Stomach (tissue), 9 donors: ENCODE results near the gene CYP4F11. TPM values are rescaled to one million over a fixed set of nuclear protein-coding genes. Genes with fewer than 3 reads are reported as not detected.

Experiments used
- DNase-seq, 2 donors: peaks; one replicate each; pipeline versions ENCODE4 v3.0.0 to v3.0.0-alpha.2; 2013 to 2019
- H3K27ac ChIP-seq, 5 donors: fragments of 200-600 bp in 4 of 5; sonication (generic) in 4 of 5; one replicate each; pipeline ENCODE4 v1.5.1; 2013 to 2019; ENCODE audit warnings: mild to moderate bottlenecking in 1 of 5, moderate library complexity in 1 of 5
- H3K27me3 ChIP-seq, 3 donors: fragments of 200-600 bp; sonication (generic); one replicate each; pipeline ENCODE4 v1.5.1; 2017 to 2019; ENCODE audit warnings: mixed run types in 1 of 3
- H3K36me3 ChIP-seq, 4 donors: fragments of 200-600 bp; sonication (generic); 1 replicate in 3 of 4; 2 replicates in 1 of 4; pipeline ENCODE4 v1.5.1; 2016 to 2019
- H3K4me1 ChIP-seq, 4 donors: fragments of 200-600 bp; sonication (generic); one replicate each; pipeline ENCODE4 v1.5.1; 2016 to 2019
- H3K4me3 ChIP-seq, 4 donors: fragments of 200-600 bp; sonication (generic) in 3 of 4; one replicate each; pipeline ENCODE4 v1.5.1; 2016 to 2019; ENCODE audit warnings: mild to moderate bottlenecking in 1 of 4
- H3K9me3 ChIP-seq, 4 donors: fragments of 200-600 bp; sonication (generic); one replicate each; pipeline ENCODE4 v1.5.1; 2016 to 2019
- CTCF ChIP-seq, 7 experiments: fragments of 450-650 bp in 4 of 7; fragments of 200-600 bp in 3 of 7; sonication (generic) in 3 of 7; IDR thresholded peaks; one replicate each; pipeline ENCODE4 v1.5.1; 2016 to 2019; ENCODE audit warnings: antibody characterized with exemption in 7 of 7, control low read depth in 2 of 7, mild to moderate bottlenecking in 1 of 7
- EP300 ChIP-seq: sonication (generic); formaldehyde crosslinking; IDR thresholded peaks from one replicate; pipeline ENCODE4 v1.6.1; 2017; ENCODE audit warnings: antibody characterized with exemption
- POLR2A ChIP-seq, 4 donors: fragments of 450-650 bp; IDR thresholded peaks; one replicate each; pipeline ENCODE4 v1.6.1; 2016; ENCODE audit warnings: antibody characterized with exemption in 4 of 4, control low read depth in 2 of 4, mild to moderate bottlenecking in 1 of 4, moderate library complexity in 1 of 4
- POLR2AphosphoS5 ChIP-seq, 3 donors: sonication (generic); formaldehyde crosslinking; IDR thresholded peaks; one replicate each; pipeline ENCODE4 v1.6.1; 2016; ENCODE audit warnings: antibody characterized with exemption in 3 of 3
- WGBS, 5 donors: extraction: QIAGEN DNeasy Blood & Tissue Kit in 3 of 5; methylation state at CpG; one replicate each; pipeline versions ENCODE4 v1.1.5 to v1.1.7; 2013 to 2018; 5-methylcytosine and 5-hydroxymethylcytosine counted together
- intact Hi-C: fragments of 100-400 bp; cut with DNase I; formaldehyde crosslinking; loops from one replicate; pipeline ENCODE4 v1.15.1; 2023; ENCODE audit warnings: low total_unique reads
- polyA plus RNA-seq, 3 donors: library from polyadenylated mRNA; stranded (reverse); fragments of 200-250 nt; gene quantifications; one replicate each; pipeline ENCODE4 v1.2.3, GENCODE V29; 2013
- total RNA-seq, 5 donors: library from RNA; depleted of rRNA; stranded (reverse); fragments of >200 nt; gene quantifications; one replicate each; pipeline versions ENCODE4 v1.1.0 to v1.2.3, GENCODE V29; 2014 to 2016
- donor health status: healthy with polysubstance abuse.
- donor health status: Bipolar disorder and iron deficiency.
- donor health status: healthy.

Gene CYP4F11
- total and polyA plus RNA-seq, 8 donors: 0.18 to 20.0 (median 1.5) TPM; not detected in 1

- no peak within 1 kb of the TSS for H3K27ac ChIP-seq
Measured at GRCh38 chr19:15897738-15898276, 36.5 kb downstream of the CYP4F11 start, which contains the start of gene CYP4F2. Gene CYP4F2 (minus strand): TSS chr19:15898074. CDS start chr19:15897611, 463 bp downstream.

GRCh38 chr19:15897026-15897737 is 37.1 kb downstream of the CYP4F11 start:
- Histone ChIP-seq H3K4me3 (no peak overlapping the region), H3K4me1 (peaks cover 0 to 7% (median 3%) of the 10 kb centered on the region in 4 donors), H3K27ac (no peak overlapping the region), H3K9me3 (no peaks in the 10 kb centered on the region), H3K27me3 (peaks cover 0 to 37% (median 5%) of the 10 kb centered on the region in 3 donors), H3K36me3 (no peaks in the 10 kb centered on the region)
- no peak for TF ChIP-seq EP300
- no peak for TF ChIP-seq CTCF (IDR thresholded peaks at IDR 0.05)
- TF ChIP-seq POLR2AphosphoS5 (IDR thresholded peaks at IDR 0.05): no peak
- no peak for TF ChIP-seq POLR2A (IDR thresholded peaks at IDR 0.05)
- intact Hi-C loops: no loop called here
- DNase-seq: no peak
- WGBS, 5 donors: 83 to 88% (median 85%) methylated on average over 16 of the region's 16 CpGs

More at GRCh38 chr19:15897738-15898276, 36.5 kb downstream of the CYP4F11 start, which contains the start of gene CYP4F2:
- 62 to 85% (median 76%) methylated on average over 3 of the region's 3 CpGs for WGBS, 5 donors
- Histone ChIP-seq H3K27me3 (peaks cover 0 to 44% (median 5%) of the 10 kb centered on the region in 3 donors), H3K4me3 (no peak within 1 kb of the TSS), H3K4me1 (peaks cover 0 to 7% (median 3%) of the 10 kb centered on the region in 4 donors), H3K36me3 (no peaks in the 10 kb centered on the region), H3K9me3 (no peaks in the 10 kb centered on the region)
- intact Hi-C loops: no loop called here
- TF ChIP-seq POLR2A (IDR thresholded peaks at IDR 0.05) (no peak), CTCF (IDR thresholded peaks at IDR 0.05) (no peak), POLR2AphosphoS5 (IDR thresholded peaks at IDR 0.05) (no peak), EP300 (no peak)
- no peak for DNase-seq

- H3K4me1 ChIP-seq: peaks cover 0 to 7% (median 3%) of the 10 kb centered on the region in 4 donors
- no peaks in the 10 kb centered on the region for H3K36me3 ChIP-seq
- intact Hi-C loops: no loop called here
- peaks cover 0 to 3% (median 0%) of the 10 kb centered on the region in 4 donors for H3K9me3 ChIP-seq
- no peak overlapping the region for H3K27ac ChIP-seq
- TF ChIP-seq CTCF (IDR thresholded peaks at IDR 0.05) (no peak), POLR2A (IDR thresholded peaks at IDR 0.05) (no peak), EP300 (no peak), POLR2AphosphoS5 (IDR thresholded peaks at IDR 0.05) (no peak)
- no peak overlapping the region for H3K4me3 ChIP-seq
- WGBS, 5 donors: 70 to 81% (median 79%) methylated on average over 4 of the region's 4 CpGs
- peaks cover 0 to 33% (median 5%) of the 10 kb centered on the region in 3 donors for H3K27me3 ChIP-seq
- no peak for DNase-seq
Measured at GRCh38 chr19:15895876-15896430, 38.4 kb downstream of the CYP4F11 start.

- WGBS, 5 donors: 58 to 94% (median 84%) methylated on average over 2 of the region's 2 CpGs
- TF ChIP-seq EP300: no peak
- no peak for TF ChIP-seq POLR2AphosphoS5 (IDR thresholded peaks at IDR 0.05)
- no peak for TF ChIP-seq POLR2A (IDR thresholded peaks at IDR 0.05)
- no peak for TF ChIP-seq CTCF (IDR thresholded peaks at IDR 0.05)
- intact Hi-C loops: no loop called here
- no peak for DNase-seq
- Histone ChIP-seq H3K36me3 (no peaks in the 10 kb centered on the region), H3K27ac (no peak overlapping the region), H3K4me3 (no peak overlapping the region), H3K27me3 (peaks cover 0 to 23% (median 0%) of the 10 kb centered on the region in 3 donors), H3K9me3 (peaks cover 0 to 3% (median 0%) of the 10 kb centered on the region in 4 donors), H3K4me1 (no peaks in the 10 kb centered on the region)
Measured at GRCh38 chr19:15894359-15894758, 40.0 kb downstream of the CYP4F11 start.
